ENCODE results near the gene TMEM144.

TMEM144 gene

DNA sequence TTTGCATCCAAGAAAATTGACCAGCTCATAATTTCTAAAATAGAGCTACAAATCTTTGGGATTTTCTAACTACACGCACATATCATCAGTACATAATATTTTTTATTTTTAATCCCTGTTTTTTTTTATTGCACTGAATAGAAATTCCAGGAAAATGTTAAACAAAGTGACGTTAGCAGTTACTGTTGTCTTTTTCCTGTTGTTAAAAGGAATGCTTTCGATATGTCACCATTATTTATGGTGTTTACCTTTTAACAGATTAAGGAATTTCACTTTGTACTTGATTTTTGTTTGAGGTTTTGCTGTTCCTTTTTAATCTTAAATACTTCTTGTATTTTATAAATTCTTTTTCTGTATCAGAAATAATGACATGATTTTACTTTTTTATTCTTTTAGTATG, 89.7 kb downstream of the TMEM144 start:
- DNase-seq (ENCODE audit: low spot score) = no peak

DNA sequence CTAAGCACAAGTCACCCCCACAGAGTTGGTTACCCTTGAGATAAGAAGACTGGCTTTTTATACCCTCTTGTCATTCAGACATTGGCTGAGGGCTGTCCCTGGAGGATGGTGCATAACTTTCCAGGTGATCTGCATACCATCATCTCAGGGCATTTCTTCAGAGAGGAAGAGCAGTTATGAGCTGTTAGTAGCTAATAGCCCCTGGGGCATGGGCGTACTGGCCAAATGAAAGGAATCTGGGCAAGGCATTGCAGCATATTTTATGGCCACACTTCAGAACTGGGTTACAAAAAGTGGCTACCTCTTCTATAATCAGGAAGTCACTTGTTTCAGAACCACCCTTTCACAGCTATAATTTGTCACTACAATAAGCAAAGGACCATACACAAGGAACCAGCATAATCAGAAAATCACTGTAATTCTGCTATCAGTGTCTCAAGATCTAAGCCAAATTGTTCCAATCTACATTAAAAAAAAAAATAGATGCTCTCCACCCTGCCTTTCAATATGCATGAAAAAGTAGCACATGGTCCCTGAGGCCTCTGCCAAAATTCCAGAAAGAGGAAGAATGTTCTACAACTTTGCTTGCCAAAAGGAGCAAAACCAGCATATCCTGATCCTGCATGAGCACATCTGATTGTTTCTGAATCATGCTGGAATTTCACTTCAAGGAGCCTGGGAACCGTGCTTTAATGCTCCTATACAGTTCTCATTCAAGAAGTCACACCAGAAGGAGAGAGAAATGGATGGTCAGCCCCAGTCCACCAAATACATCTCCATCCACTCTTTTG, 92.0 kb downstream of the TMEM144 start:
- no peak for DNase-seq (ENCODE audit: low spot score)

DNA sequence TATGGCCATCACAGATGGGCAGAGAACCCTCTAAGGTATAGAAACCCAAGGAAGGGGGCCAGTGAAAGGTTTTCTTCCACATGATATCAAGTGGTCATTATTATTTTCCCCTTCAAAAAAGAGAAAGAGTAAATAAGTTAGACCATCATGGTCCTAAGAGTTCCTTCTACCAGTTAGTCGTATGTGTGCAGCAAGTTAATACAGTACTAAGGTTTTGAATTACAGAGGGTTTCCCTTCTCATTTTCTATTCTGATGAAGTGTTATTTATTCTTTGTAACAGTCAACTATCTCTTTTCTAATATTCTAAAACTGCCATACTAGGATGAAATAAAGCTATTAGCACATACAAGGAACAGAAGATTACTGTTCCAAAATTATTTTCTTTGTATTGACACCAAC, 94.4 kb downstream of the TMEM144 start:
- no peak for DNase-seq (ENCODE audit: low spot score)
